Heart right ventricle (tissue), 16 donors: ENCODE measurements around the gene SOX14. TPM values are rescaled to one million over a fixed set of nuclear protein-coding genes. Genes with fewer than 3 reads are reported as not detected.

Experiments
- ATAC-seq, 8 donors: fragments of 200-7000 bp; cut with Tn5 transposase; one replicate each; pipeline ENCODE4 v1.9.1; 2020; ENCODE audit warnings: mild to moderate bottlenecking in 8 of 8, moderate library complexity in 8 of 8, moderate number of reproducible peaks in 1 of 8
- DNase-seq, 2 donors: peaks; one replicate each; pipeline ENCODE4 v3.0.0-alpha.2; 2020
- H3K27ac ChIP-seq, 10 donors: fragments of 200-600 bp; sonication (generic) in 2 of 10; one replicate each; pipeline versions ENCODE4 v1.5.0 to v1.8.0; 2020 to 2022; ENCODE audit warnings: mild to moderate bottlenecking in 3 of 10
- H3K27me3 ChIP-seq, 7 donors: fragments of 200-600 bp; one replicate each; pipeline ENCODE4 v1.8.0; 2021 to 2022; ENCODE audit warnings: mild to moderate bottlenecking in 2 of 7
- H3K36me3 ChIP-seq, 9 donors: fragments of 200-600 bp; sonication (generic) in 1 of 9; one replicate each; pipeline versions ENCODE4 v1.5.0 to v1.8.0; 2020 to 2022; ENCODE audit warnings: mild to moderate bottlenecking in 2 of 9
- H3K4me1 ChIP-seq, 9 donors: fragments of 200-600 bp; sonication (generic) in 1 of 9; one replicate each; pipeline versions ENCODE4 v1.5.0 to v1.8.0; 2020 to 2022; ENCODE audit warnings: mild to moderate bottlenecking in 4 of 9
- H3K4me3 ChIP-seq, 10 donors: fragments of 200-600 bp; sonication (generic) in 2 of 10; one replicate each; pipeline versions ENCODE4 v1.5.0 to v1.8.0; 2020 to 2022; ENCODE audit warnings: mild to moderate bottlenecking in 7 of 10, moderate library complexity in 2 of 10
- H3K9me3 ChIP-seq, 11 donors: fragments of 200-600 bp in 10 of 11; sonication (generic) in 2 of 11; one replicate each; pipeline versions ENCODE4 v1.5.0 to v1.8.0; 2013 to 2022; ENCODE audit warnings: mild to moderate bottlenecking in 2 of 11, control low read depth in 1 of 11, moderate library complexity in 1 of 11
- CTCF ChIP-seq, 9 donors: fragments of 200-600 bp; sonication (generic) in 2 of 9; IDR thresholded peaks; one replicate each; pipeline versions ENCODE4 v1.5.0 to v1.8.0; 2021 to 2022; ENCODE audit warnings: antibody characterized with exemption in 9 of 9, mild to moderate bottlenecking in 5 of 9, moderate library complexity in 1 of 9
- WGBS, 2 donors: extraction: QIAGEN DNeasy Blood & Tissue Kit; methylation state at CpG; one replicate each; pipeline ENCODE4 v1.1.7; 2013; ENCODE audit warnings: inconsistent platforms in 1 of 2; 5-methylcytosine and 5-hydroxymethylcytosine counted together
- intact Hi-C, 10 donors: fragments of 100-400 bp; cut with DNase I; formaldehyde crosslinking; loops; one replicate each; pipeline versions ENCODE4 v1.11.1 to v1.14.2; 2022
- polyA plus RNA-seq, 2 donors: library from polyadenylated mRNA; stranded (reverse); fragments of 200-250 nt; gene quantifications; one replicate each; pipeline ENCODE4 v1.2.3, GENCODE V29; 2013
- total RNA-seq, 10 donors: library from RNA; stranded (reverse); fragmentation: NEBNext Ultra II Directional in 3 of 10; extraction: Animal tissue kit (Norgen Biotek cat#: 25700) in 3 of 10; gene quantifications; one replicate each; pipeline versions ENCODE4 v1.2.1 to v1.2.4, GENCODE V29; 2021 to 2023
- donor health status: Arrhythmogenic right ventricular cardiomyopathy.
- donor health status: ischemic (EF 13 %, LVEDD 7.1; RV severe dilation, severe dysfunction).
- donor health status: healthy with polysubstance abuse.
- donor health status: DM: no; HTN: yes; CAD: no.
- donor health status: DM: no; HTN: no; CAD: no.
- donor health status: ischemic (EF 25% LVEDD 6.9; RV normal size, moderate dysfunction).
- donor health status: ischemic (EF 25% LVEDD 5.7; RV mildly dilated, moderate dysfunction).
- donor health status: healthy.
- donor health status: DM: yes; HTN: yes; CAD: no.
- donor health status: Ischemic cardiomyopathy.
- donor health status: ischemic (EF 35%, LVEDD 5.7; RV mildly dilated, moderate dysfunction).
- donor health status: nonischemic (EF 11% LVEDD 7.7; RV severe dilation, severe dysfunction).
- donor health status: DM: yes; HTN: yes; CAD: no.
- donor health status: PGD.
- donor health status: ischemic (EF 29% LVEDD 5.4; RV normal size, mild dysfunction).
- donor health status: nonischemic (EF 23%, LVEDD 6.1; RV moderate dilation, normal function).

The SOX14 gene
- total and polyA plus RNA-seq, 12 donors, result not detected

DNA sequence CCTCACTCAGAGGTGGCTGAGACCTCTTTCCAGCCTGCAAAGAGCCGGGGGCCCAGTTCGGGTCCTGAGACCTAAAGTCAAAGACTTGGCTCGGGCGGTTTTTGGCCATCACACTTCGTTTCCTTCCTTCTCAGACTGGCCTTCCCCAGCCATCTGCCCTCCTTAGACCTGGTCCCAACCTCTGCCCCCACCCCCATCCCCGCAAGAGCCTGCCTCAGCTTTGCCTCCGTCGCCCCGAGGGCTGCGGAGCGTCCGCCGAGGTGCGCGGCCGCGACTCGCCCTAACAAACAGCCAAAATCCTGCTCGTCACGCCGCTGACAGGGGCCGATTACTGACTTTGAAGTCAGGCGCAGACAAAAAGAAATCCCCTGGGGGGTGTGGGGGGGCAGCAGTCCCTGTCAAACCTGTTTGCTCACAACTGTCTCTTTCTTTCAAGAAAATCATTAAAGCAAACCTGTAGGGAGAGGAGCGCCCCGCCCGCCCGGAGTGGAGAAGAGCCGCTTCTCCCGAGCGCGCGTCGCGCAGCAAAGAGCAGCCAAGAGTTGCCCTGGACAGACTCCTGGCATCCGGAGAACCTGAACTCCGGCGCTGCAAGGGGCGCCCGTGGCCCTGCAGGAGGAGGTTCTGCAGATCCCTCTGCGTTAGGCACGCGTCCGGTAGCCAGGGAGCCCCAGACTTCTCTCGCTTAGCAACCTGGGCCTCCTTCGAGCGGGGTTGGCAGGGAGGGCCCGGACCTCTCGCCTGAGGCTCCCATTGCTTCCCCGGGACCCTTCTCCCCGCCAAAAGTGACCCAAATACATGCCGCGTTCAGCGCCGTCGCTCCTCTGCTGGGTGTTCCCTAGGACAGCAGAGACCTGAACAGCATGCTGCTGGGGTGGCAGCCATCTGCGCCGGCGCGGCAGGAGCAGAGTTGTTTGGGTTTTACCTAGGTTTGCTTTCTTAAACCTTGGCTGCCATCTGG, 4.5 kb downstream of the SOX14 start:
- H3K36me3 ChIP-seq, result no peaks in the 10 kb centered on the region
- H3K27ac ChIP-seq, result no peak overlapping the region
- intact Hi-C loops, result no loop called here
- 1% methylated on average over 59 of the region's 59 CpGs for WGBS, 2 donors
- H3K9me3 ChIP-seq, result no peaks in the 10 kb centered on the region
- DNase-seq (no peak), ATAC-seq (peak in 1 of 8 donors; percentile 39)
- peaks cover 49 to 100% (median 100%) of the 10 kb centered on the region in 7 donors for H3K27me3 ChIP-seq
- TF ChIP-seq CTCF (IDR thresholded peaks at IDR 0.05), result no peak
- H3K4me3 ChIP-seq, result peak overlapping the region in 9 of 10 donors; percentile 6 to 46 (median 33)
- H3K4me1 ChIP-seq, result peaks cover 2 to 66% (median 40%) of the 10 kb centered on the region in 9 donors

- H3K4me1 ChIP-seq, result peaks cover 2 to 57% (median 33%) of the 10 kb centered on the region in 9 donors
- WGBS, 2 donors, result 9 to 12% methylated on average over 23 of the region's 23 CpGs
- DNase-seq, result no peak
Observed at GRCh38 chr3:137769322-137770065, 5.4 kb downstream of the SOX14 start.

DNA sequence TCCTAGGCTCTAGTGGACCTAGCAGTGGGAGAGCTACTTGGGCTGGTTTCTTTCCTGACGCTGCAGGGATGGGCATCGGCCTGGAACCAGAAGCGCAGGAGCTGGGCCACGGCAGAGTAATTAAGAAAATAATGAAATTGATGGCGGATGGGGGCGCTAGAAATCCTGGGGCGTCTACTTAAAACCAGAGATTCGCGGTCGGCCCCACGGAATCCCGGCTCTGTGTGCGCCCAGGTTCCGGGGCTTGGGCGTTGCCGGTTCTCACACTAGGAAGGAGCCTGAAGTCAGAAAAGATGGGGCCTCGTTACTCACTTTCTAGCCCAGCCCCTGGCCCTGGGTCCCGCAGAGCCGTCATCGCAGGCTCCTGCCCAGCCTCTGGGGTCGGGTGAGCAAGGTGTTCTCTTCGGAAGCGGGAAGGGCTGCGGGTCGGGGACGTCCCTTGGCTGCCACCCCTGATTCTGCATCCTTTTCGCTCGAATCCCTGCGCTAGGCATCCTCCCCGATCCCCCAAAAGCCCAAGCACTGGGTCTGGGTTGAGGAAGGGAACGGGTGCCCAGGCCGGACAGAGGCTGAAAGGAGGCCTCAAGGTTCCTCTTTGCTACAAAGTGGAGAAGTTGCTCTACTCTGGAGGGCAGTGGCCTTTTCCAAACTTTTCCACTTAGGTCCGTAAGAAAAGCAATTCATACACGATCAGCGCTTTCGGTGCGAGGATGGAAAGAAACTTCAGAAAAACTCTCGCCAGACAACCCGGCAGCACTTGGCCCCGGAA, 6.1 kb downstream of the SOX14 start:
- Histone ChIP-seq H3K27me3 (peaks cover 34 to 100% (median 100%) of the 10 kb centered on the region in 7 donors), H3K9me3 (no peaks in the 10 kb centered on the region), H3K4me1 (peaks cover 2 to 52% (median 33%) of the 10 kb centered on the region in 9 donors), H3K4me3 (peak overlapping the region in 6 of 10 donors; percentile 19 to 42 (median 30)), H3K27ac (no peak overlapping the region), H3K36me3 (no peaks in the 10 kb centered on the region)
- DNase-seq, result no peak
- no peak for ATAC-seq
- intact Hi-C loops, result no loop called here
- no peak for TF ChIP-seq CTCF (IDR thresholded peaks at IDR 0.05)
- 3% methylated on average over 40 of the region's 40 CpGs for WGBS, 2 donors

More at GRCh38 chr3:137769322-137770065, 5.4 kb downstream of the SOX14 start:
- intact Hi-C loops, result no loop called here
- Histone ChIP-seq H3K27ac (no peak overlapping the region), H3K36me3 (no peaks in the 10 kb centered on the region), H3K27me3 (peaks cover 41 to 100% (median 100%) of the 10 kb centered on the region in 7 donors), H3K4me3 (peak overlapping the region in 1 of 10 donors; percentile 21), H3K9me3 (no peaks in the 10 kb centered on the region)
- no peak for ATAC-seq
- TF ChIP-seq CTCF (IDR thresholded peaks at IDR 0.05), result no peak
